Smooth muscle cell (in vitro differentiated cells): ENCODE data around the gene SCARB1. TPM values are rescaled to one million over a fixed set of nuclear protein-coding genes. Genes with fewer than 3 reads are reported as not detected.

ENCODE experiments used
- DNase-seq: peaks from one replicate; lab custom pipeline; 2025; ENCODE audit not compliant: unreplicated experiment; lab: John Stamatoyannopoulos, UW
- H2AFZ ChIP-seq: fragments of 200-600 bp; sonication (generic); 2 replicates; pipeline ENCODE4 v1.6.0; 2016; ENCODE audit warnings: antibody characterized with exemption, low read depth, mild to moderate bottlenecking
- H3F3A ChIP-seq: fragments of 200-600 bp; sonication (generic); 2 replicates; pipeline ENCODE4 v1.6.0; 2017; ENCODE audit warnings: antibody characterized with exemption, low read depth
- H3K27ac ChIP-seq: fragments of 200-600 bp; sonication (generic); 2 replicates; pipeline ENCODE4 v1.5.1; 2016; ENCODE audit warnings: low read depth, mild to moderate bottlenecking
- H3K27me3 ChIP-seq: fragments of 200-600 bp; sonication (generic); 2 replicates; pipeline ENCODE4 v1.6.1; 2016; ENCODE audit warnings: low read depth, mild to moderate bottlenecking
- H3K36me3 ChIP-seq: fragments of 200-600 bp; sonication (generic); 2 replicates; pipeline ENCODE4 v1.5.1; 2016; ENCODE audit warnings: low read depth
- H3K4me1 ChIP-seq: fragments of 200-600 bp; sonication (generic); 2 replicates; pipeline ENCODE4 v1.5.1; 2016; ENCODE audit warnings: low read depth
- H3K4me2 ChIP-seq: fragments of 200-600 bp; sonication (generic); 2 replicates; pipeline ENCODE4 v1.6.0; 2016; ENCODE audit warnings: mild to moderate bottlenecking
- H3K4me3 ChIP-seq: fragments of 200-600 bp; sonication (generic); 2 replicates; pipeline ENCODE4 v1.5.1; 2016; ENCODE audit warnings: mild to moderate bottlenecking
- H3K79me2 ChIP-seq: fragments of 200-600 bp; sonication (generic); 2 replicates; pipeline ENCODE4 v1.6.0; 2016; ENCODE audit warnings: low read depth, mild to moderate bottlenecking
- H3K9ac ChIP-seq: fragments of 200-600 bp; sonication (generic); 2 replicates; pipeline ENCODE4 v1.6.0; 2016; ENCODE audit warnings: low read depth
- H3K9me3 ChIP-seq: fragments of 200-600 bp; sonication (generic); replicated peaks from 2 replicates; pipeline ENCODE4 v1.5.1; 2016; ENCODE audit warnings: low read depth
- H4K20me1 ChIP-seq: fragments of 200-600 bp; sonication (generic); 2 replicates; pipeline ENCODE4 v1.6.0; 2016; ENCODE audit warnings: low read depth
- CTCF ChIP-seq: fragments of 200-600 bp; sonication (generic); IDR thresholded peaks from 2 replicates; pipeline ENCODE4 v1.5.1; 2017; ENCODE audit warnings: borderline replicate concordance, mild to moderate bottlenecking, antibody characterized with exemption; ENCODE audit not compliant: insufficient read depth, poor library complexity, severe bottlenecking
- WGBS: methylation state at CpG from one replicate; pipeline ENCODE4 v1.1.7; 2016; ENCODE audit warnings: low lambda C conversion rate; 5-methylcytosine and 5-hydroxymethylcytosine counted together
- polyA plus RNA-seq: library from polyadenylated mRNA; unstranded; fragments of >200 nt; fragmentation: Nextera tagmentation; extraction: Ambion mirVana; gene quantifications from 2 replicates; pipeline ENCODE4 v1.2.1, GENCODE V29; 2016
- total RNA-seq: library from RNA; depleted of rRNA; stranded (reverse); fragments of >200 nt; gene quantifications from 2 replicates; pipeline ENCODE4 v1.2.3, GENCODE V29; 2014

SCARB1 gene
- total and polyA plus RNA-seq, 2 experiments from 2014 or later = 6.8 to 10.1 TPM

GRCh38 chr12:124736115-124737039 is 127.3 kb downstream of the SCARB1 start:
- no peak overlapping the region for H3K4me2 ChIP-seq
- no peaks in the 10 kb centered on the region for H3K9me3 ChIP-seq
- no peaks in the 10 kb centered on the region for H4K20me1 ChIP-seq
- H3K4me3 ChIP-seq = no peak overlapping the region
- H3K36me3 ChIP-seq = no peaks in the 10 kb centered on the region
- H3K4me1 ChIP-seq = peaks cover 6% of the 10 kb centered on the region
- H3K79me2 ChIP-seq = no peaks in the 10 kb centered on the region
- no peaks in the 10 kb centered on the region for H3K27me3 ChIP-seq
- 93% methylated on average over 8 of the region's 27 CpGs for WGBS
- H3F3A ChIP-seq = peaks cover 10% of the 10 kb centered on the region
- no peak overlapping the region for H2AFZ ChIP-seq
- no peak for DNase-seq
- H3K27ac ChIP-seq = no peak overlapping the region
- H3K9ac ChIP-seq = no peak overlapping the region
- no peak for TF ChIP-seq CTCF

GRCh38 chr12:124734224-124734788 is 129.4 kb downstream of the SCARB1 start:
- TF ChIP-seq CTCF = no peak
- no peaks in the 10 kb centered on the region for H3K36me3 ChIP-seq
- no peak overlapping the region for H3K4me2 ChIP-seq
- no peak for DNase-seq
- no peak overlapping the region for H2AFZ ChIP-seq
- H3K9me3 ChIP-seq = no peaks in the 10 kb centered on the region
- H3F3A ChIP-seq = peaks cover 13% of the 10 kb centered on the region
- 54% methylated on average over 22 of the region's 22 CpGs for WGBS
- no peaks in the 10 kb centered on the region for H3K27me3 ChIP-seq
- H3K79me2 ChIP-seq = no peaks in the 10 kb centered on the region
- H3K4me3 ChIP-seq = no peak overlapping the region
- H3K4me1 ChIP-seq = peaks cover 6% of the 10 kb centered on the region
- no peak overlapping the region for H3K27ac ChIP-seq
- no peaks in the 10 kb centered on the region for H4K20me1 ChIP-seq
- H3K9ac ChIP-seq = no peak overlapping the region

GRCh38 chr12:124733086-124733485 is 130.6 kb downstream of the SCARB1 start:
- 97% methylated on average over 6 of the region's 6 CpGs for WGBS
- H3K9me3 ChIP-seq = no peaks in the 10 kb centered on the region
- H4K20me1 ChIP-seq = no peaks in the 10 kb centered on the region
- DNase-seq = no peak
- no peaks in the 10 kb centered on the region for H3K79me2 ChIP-seq
- H3K9ac ChIP-seq = no peak overlapping the region
- H3F3A ChIP-seq = peaks cover 10% of the 10 kb centered on the region
- H3K27me3 ChIP-seq = no peaks in the 10 kb centered on the region
- no peak overlapping the region for H3K4me3 ChIP-seq
- no peak overlapping the region for H3K27ac ChIP-seq
- H3K4me2 ChIP-seq = no peak overlapping the region
- H3K4me1 ChIP-seq = peaks cover 6% of the 10 kb centered on the region
- H2AFZ ChIP-seq = no peak overlapping the region
- no peaks in the 10 kb centered on the region for H3K36me3 ChIP-seq
- no peak for TF ChIP-seq CTCF
